OCI-LY1 (cell line): ENCODE measurements around the gene EN2.

Experiments
- H2AFZ ChIP-seq: fragments of 200-600 bp; sonication (generic), shearing (Covaris generic); 2 replicates; pipeline ENCODE4 v1.6.0; 2014; ENCODE audit warnings: antibody characterized with exemption, mild to moderate bottlenecking, low read length
- H3F3A ChIP-seq: fragments of 200-600 bp; sonication (generic), shearing (Covaris generic); 2 replicates; pipeline ENCODE4 v1.6.0; 2014; ENCODE audit warnings: mild to moderate bottlenecking, antibody characterized with exemption, low read length, moderate library complexity; ENCODE audit not compliant: insufficient read depth
- H3K27ac ChIP-seq: fragments of 200-600 bp; sonication (generic); 2 replicates; pipeline ENCODE4 v1.5.1; 2014; ENCODE audit warnings: low read length, mixed run types, mild to moderate bottlenecking, low read depth; ENCODE audit not compliant: poor library complexity, severe bottlenecking
- H3K27me3 ChIP-seq: fragments of 200-600 bp; sonication (generic); 2 replicates; pipeline ENCODE4 v1.6.0; 2014; ENCODE audit warnings: antibody characterized with exemption, mild to moderate bottlenecking, low read length, moderate library complexity; ENCODE audit not compliant: insufficient read depth
- H3K36me3 ChIP-seq: fragments of 200-600 bp; sonication (generic); 2 replicates; pipeline ENCODE4 v1.6.1; 2014; ENCODE audit warnings: mild to moderate bottlenecking, antibody characterized with exemption, low read length, moderate library complexity, mixed read lengths; ENCODE audit not compliant: insufficient read depth
- H3K4me1 ChIP-seq: fragments of 200-600 bp; sonication (generic); 2 replicates; pipeline ENCODE4 v1.5.1; 2014; ENCODE audit warnings: mild to moderate bottlenecking, low read length, moderate library complexity; ENCODE audit not compliant: insufficient read depth, severe bottlenecking
- H3K4me2 ChIP-seq: fragments of 200-600 bp; sonication (generic), shearing (Covaris generic); 2 replicates; pipeline ENCODE4 v1.6.1; 2014; ENCODE audit warnings: low read length
- H3K4me3 ChIP-seq: fragments of 200-600 bp; sonication (generic); 2 replicates; pipeline ENCODE4 v1.5.1; 2014; ENCODE audit warnings: low read length, low read depth, mild to moderate bottlenecking, mixed read lengths; ENCODE audit not compliant: poor library complexity, severe bottlenecking
- H3K79me2 ChIP-seq: fragments of 200-600 bp; shearing (Covaris generic); 2 replicates; pipeline ENCODE4 v1.6.1; 2016; ENCODE audit warnings: mixed run types, low read length, mixed read lengths; ENCODE audit not compliant: insufficient read depth
- H3K9ac ChIP-seq: fragments of 200-600 bp; sonication (generic), shearing (Covaris generic); 2 replicates; pipeline ENCODE4 v1.6.1; 2014; ENCODE audit warnings: mild to moderate bottlenecking, low read length, mixed read lengths
- H3K9me2 ChIP-seq: fragments of 200-600 bp; sonication (generic), shearing (Covaris generic); 2 replicates; pipeline ENCODE4 v1.6.1; 2014; ENCODE audit warnings: low read depth, mild to moderate bottlenecking, low read length, mixed read lengths
- H3K9me3 ChIP-seq: fragments of 200-600 bp; shearing (Covaris generic); 2 replicates; pipeline ENCODE4 v1.6.1; 2014; ENCODE audit warnings: low read length, mixed read lengths
- H4K20me1 ChIP-seq: fragments of 200-600 bp; sonication (generic), shearing (Covaris generic); 2 replicates; pipeline ENCODE4 v1.6.0; 2016; ENCODE audit warnings: mild to moderate bottlenecking, low read length; ENCODE audit not compliant: insufficient read depth
- CTCF ChIP-seq: fragments of 200-600 bp; sonication (generic), shearing (Covaris generic); IDR thresholded peaks from 2 replicates; pipeline ENCODE4 v1.5.1; 2017; ENCODE audit warnings: mild to moderate bottlenecking, antibody characterized with exemption, low read length, moderate library complexity, mixed read lengths
- EZH2 ChIP-seq: fragments of 200-600 bp; sonication (generic), shearing (Covaris generic); IDR thresholded peaks from 2 replicates; pipeline ENCODE4 v1.8.0; 2017; ENCODE audit warnings: borderline replicate concordance, mixed run types, mild to moderate bottlenecking, antibody characterized with exemption, low read length, moderate library complexity, mixed read lengths

Gene EN2

GRCh38 chr7:155414547-155415492, 43.1 kb upstream of the EN2 start:
- Histone ChIP-seq H3K9me3 (no peaks in the 10 kb centered on the region), H3K79me2 (no peaks in the 10 kb centered on the region), H3K27ac (no peak overlapping the region), H3K36me3 (no peaks in the 10 kb centered on the region), H3K4me3 (no peak overlapping the region), H3K9ac (no peak overlapping the region), H3K4me2 (no peak overlapping the region), H2AFZ (no peak overlapping the region), H4K20me1 (no peaks in the 10 kb centered on the region), H3K9me2 (no peaks in the 10 kb centered on the region), H3K4me1 (no peaks in the 10 kb centered on the region), H3F3A (no peaks in the 10 kb centered on the region), H3K27me3 (no peaks in the 10 kb centered on the region; the same call in 1 of the 2 replicates)
- TF ChIP-seq CTCF (no peak), EZH2 (no peak)

- Histone ChIP-seq H3K4me3 (no peak overlapping the region), H3K36me3 (no peaks in the 10 kb centered on the region), H3K9ac (no peak overlapping the region), H3K9me2 (no peaks in the 10 kb centered on the region), H3K27ac (no peak overlapping the region), H3F3A (no peaks in the 10 kb centered on the region), H3K9me3 (no peaks in the 10 kb centered on the region), H3K4me1 (no peaks in the 10 kb centered on the region), H3K27me3 (no peaks in the 10 kb centered on the region), H3K4me2 (no peak overlapping the region), H2AFZ (no peak overlapping the region), H3K79me2 (no peaks in the 10 kb centered on the region), H4K20me1 (no peaks in the 10 kb centered on the region)
- TF ChIP-seq CTCF (no peak), EZH2 (no peak)
These were observed 41.1 kb upstream of the EN2 start for GRCh38 chr7:155416646-155417380.

- H4K20me1 ChIP-seq, result no peaks in the 10 kb centered on the region
- H3K9me2 ChIP-seq, result no peaks in the 10 kb centered on the region
- H3K27ac ChIP-seq, result no peak overlapping the region
- H2AFZ ChIP-seq, result no peak overlapping the region
- no peaks in the 10 kb centered on the region for H3K36me3 ChIP-seq
- H3K4me1 ChIP-seq, result no peaks in the 10 kb centered on the region
- no peaks in the 10 kb centered on the region for H3K9me3 ChIP-seq
- no peaks in the 10 kb centered on the region for H3F3A ChIP-seq
- no peak overlapping the region for H3K4me3 ChIP-seq
- H3K27me3 ChIP-seq, result no peaks in the 10 kb centered on the region; the same call in 1 of the 2 replicates
- no peak overlapping the region for H3K4me2 ChIP-seq
- TF ChIP-seq CTCF (no peak), EZH2 (no peak)
- H3K79me2 ChIP-seq, result no peaks in the 10 kb centered on the region
- no peak overlapping the region for H3K9ac ChIP-seq
These were observed 39.6 kb upstream of the EN2 start for GRCh38 chr7:155418304-155418703.
